AG09309 (cell line): Measurements from ENCODE around the gene TMEM151B.
A peak's percentile ranks its signal among the peaks of the same experiment; 100 is the strongest.

Source experiments
- DNase-seq: peaks from one replicate; pipeline ENCODE4 v3.0.0-alpha.2; 2010; ENCODE audit warnings: low read depth
- H3K4me3 ChIP-seq: 2 replicates; pipeline ENCODE4 v1.5.1; 2011; ENCODE audit warnings: mild to moderate bottlenecking, low read depth, low read length, moderate library complexity; ENCODE audit not compliant: control insufficient read depth
- CTCF ChIP-seq: IDR thresholded peaks from 2 replicates; pipeline ENCODE4 v1.5.1; 2011; ENCODE audit warnings: mild to moderate bottlenecking, low read depth, low read length, inconsistent platforms; ENCODE audit not compliant: insufficient read depth, control insufficient read depth; ENCODE audit errors: missing control alignments

TMEM151B gene

GRCh38 chr6:44266347-44266746 is 3.9 kb upstream of the TMEM151B start:
- H3K4me3 ChIP-seq = no peak overlapping the region
- no peak for DNase-seq
- no peak for TF ChIP-seq CTCF

- DNase-seq = no peak
- no peak for TF ChIP-seq CTCF
- H3K4me3 ChIP-seq = no peak overlapping the region
These were observed 3.0 kb upstream of the TMEM151B start for GRCh38 chr6:44267252-44267651.

GRCh38 chr6:44268095-44268628 is 2.1 kb upstream of the TMEM151B start:
- TF ChIP-seq CTCF = peak; percentile 94
- no peak for DNase-seq
- no peak overlapping the region for H3K4me3 ChIP-seq

GRCh38 chr6:44269178-44269920 is 901 bp upstream of the TMEM151B start:
- no peak for TF ChIP-seq CTCF
- no peak for DNase-seq
- no peak overlapping the region for H3K4me3 ChIP-seq

- no peak for DNase-seq
- no peak overlapping the region for H3K4me3 ChIP-seq
- no peak for TF ChIP-seq CTCF
These were observed 516 bp downstream of the TMEM151B start for GRCh38 chr6:44270526-44271405.

GRCh38 chr6:44271406-44271723 is 1.1 kb downstream of the TMEM151B start:
- H3K4me3 ChIP-seq = no peak overlapping the region
- no peak for TF ChIP-seq CTCF
- no peak for DNase-seq
